ENCODE data around the gene MYOM1.

The MYOM1 gene

DNA sequence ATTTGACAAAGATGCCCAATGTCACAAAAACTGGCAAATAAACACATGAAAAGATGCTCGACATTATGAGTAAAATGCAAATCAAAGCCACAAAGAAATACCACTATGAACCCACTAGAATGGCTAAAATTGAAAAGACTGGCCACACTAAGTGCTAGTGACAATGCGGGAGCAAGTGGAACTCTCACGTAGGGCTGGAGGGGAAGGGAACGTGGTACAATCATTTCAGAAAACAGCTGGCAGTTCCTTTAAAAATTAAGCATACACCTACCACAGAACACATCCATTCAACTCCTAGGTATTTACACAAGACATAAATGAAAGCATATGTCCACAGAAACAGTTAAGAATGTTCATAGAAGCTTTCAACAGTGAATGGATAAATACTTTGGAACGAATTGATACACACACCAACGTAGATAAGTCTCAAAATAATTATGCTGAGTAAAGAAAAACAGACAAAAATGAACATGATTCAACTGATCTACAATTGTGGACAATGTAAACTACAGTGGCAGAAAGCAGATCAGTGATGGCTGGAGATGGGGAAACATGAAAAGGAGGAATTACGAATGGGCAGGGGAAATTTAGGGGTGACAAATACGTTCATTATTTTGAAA lies 71.7 kb downstream of the MYOM1 start:
- no peak for DNase-seq

- no peak for DNase-seq
These were observed 78.7 kb downstream of the MYOM1 start for GRCh38 chr18:3140986-3141639.

DNA sequence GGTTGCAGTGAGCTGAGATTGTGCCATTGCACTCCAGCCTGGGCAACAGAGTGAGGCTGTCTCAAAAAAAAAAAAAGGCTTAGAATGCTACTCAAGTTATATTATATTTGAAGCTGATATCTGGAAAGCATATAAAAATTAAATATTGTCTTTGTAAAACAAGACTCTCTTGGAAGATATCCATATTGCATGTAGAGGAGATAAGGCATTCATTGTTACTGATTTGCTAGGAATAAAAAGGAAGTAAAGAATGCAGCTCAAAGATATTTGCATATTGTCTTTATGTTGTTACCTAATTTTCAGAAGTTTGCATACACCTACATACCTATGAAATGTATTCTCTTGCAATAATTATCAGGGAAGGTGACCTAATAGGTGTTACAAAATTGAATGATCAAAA lies 79.4 kb downstream of the MYOM1 start:
- no peak for DNase-seq

DNA sequence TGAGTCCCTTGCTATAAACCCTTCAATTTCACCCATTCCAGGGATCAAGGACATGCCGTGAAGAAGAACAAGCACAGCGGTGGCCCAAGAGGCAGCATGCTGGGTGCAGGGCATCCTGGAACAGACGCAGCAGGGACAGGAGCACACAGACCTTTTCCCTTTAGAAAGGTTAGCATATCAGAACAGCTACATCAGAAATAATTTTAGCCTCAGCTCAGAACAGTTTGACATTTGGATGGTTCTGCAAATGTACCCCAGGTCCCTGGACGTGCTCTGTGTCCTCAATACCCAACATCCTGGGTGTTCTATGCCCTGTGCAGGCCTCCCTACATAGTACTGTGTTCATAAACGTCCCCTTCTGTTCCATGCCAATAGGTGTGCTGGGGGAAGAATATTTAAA lies 80.4 kb downstream of the MYOM1 start:
- no peak for DNase-seq

DNA sequence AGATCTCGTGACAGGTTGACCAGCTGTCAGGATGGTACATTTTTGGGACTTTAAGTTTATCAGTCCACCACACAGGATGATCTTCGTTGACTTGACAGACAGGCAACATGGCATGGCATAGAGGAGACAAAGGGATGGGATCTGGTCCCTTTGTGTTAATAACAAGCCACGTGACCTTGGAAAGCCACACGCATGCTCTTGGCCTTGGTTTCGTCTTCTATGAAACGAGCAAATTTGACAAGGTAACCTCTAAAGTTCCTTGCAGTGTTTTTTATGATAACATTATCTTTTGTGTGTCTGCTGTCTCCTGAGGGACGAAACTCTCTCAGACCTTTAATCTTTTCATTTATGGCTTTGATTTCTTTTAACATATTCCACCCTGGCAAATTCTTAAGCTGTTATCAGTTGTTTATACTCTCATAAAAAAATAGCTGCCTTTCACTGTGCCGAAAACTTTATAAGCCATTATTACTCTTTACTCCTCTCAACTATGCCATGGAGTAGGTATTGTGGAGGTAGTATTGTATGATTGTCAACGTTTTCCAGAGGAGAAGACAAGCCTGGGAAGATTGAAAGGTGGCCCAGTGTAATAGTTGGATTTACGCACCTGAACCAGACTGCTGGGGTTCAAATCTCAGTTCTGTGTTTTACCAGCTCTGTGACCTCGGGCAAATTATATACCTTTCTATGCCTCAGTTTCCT lies 81.3 kb downstream of the MYOM1 start:
- no peak for DNase-seq

DNA sequence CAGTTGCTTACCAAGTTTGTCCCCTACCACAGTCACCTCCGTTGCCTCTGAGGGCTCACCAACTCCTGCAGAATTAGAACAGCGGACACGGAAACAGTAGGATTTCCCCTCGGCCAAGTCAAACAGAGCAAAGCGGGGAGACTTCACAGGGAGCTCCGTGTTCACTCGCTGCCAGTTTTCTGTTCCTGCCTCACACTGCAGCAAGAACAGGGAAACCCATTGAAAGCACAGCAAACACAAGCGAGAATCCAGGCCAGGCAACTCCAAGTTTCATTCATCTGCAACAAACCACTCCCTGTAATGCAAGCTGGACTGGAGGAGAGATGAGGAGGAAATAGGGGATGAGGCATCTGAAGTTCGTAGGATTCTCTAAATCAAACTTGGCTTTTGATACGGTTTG lies 84.2 kb downstream of the MYOM1 start:
- DNase-seq: no peak

DNA sequence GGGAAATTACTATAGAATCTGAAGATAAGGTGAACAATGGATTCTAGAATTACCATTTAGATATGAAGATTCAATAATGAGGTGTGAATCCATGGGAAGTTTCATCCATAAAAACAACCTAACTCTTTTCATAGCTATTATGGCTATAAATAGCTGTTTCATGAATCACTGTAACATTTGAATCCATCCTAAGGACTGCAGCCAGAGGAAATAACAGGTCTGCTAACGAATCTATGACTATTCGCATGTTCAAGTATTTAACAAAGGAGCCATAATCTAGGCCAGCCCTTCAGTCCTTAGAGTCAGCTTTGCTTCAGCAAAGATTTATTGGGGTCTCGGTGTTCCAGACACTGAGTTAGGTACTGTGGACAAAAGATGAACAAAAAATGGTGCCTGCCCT lies 87.1 kb downstream of the MYOM1 start:
- DNase-seq: no peak

DNA sequence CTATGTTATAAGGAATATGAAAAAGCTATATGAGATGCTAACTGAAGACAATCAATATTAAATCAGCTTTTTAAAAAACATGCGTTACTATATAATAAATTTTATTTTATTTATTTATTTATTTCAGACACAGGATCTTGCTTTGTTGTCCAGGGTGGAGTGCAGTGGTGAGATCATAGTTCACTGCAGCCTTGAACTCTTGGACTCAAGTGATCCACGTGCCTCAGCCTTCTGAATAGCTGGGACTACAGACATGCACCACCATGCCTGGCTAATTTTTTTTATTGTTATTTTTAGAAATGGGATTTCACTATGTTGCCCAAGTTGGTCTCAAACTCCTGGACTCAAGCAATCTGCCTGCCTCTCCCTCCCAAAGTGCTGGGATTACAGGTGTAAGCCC lies 89.4 kb downstream of the MYOM1 start:
- no peak for DNase-seq

DNA sequence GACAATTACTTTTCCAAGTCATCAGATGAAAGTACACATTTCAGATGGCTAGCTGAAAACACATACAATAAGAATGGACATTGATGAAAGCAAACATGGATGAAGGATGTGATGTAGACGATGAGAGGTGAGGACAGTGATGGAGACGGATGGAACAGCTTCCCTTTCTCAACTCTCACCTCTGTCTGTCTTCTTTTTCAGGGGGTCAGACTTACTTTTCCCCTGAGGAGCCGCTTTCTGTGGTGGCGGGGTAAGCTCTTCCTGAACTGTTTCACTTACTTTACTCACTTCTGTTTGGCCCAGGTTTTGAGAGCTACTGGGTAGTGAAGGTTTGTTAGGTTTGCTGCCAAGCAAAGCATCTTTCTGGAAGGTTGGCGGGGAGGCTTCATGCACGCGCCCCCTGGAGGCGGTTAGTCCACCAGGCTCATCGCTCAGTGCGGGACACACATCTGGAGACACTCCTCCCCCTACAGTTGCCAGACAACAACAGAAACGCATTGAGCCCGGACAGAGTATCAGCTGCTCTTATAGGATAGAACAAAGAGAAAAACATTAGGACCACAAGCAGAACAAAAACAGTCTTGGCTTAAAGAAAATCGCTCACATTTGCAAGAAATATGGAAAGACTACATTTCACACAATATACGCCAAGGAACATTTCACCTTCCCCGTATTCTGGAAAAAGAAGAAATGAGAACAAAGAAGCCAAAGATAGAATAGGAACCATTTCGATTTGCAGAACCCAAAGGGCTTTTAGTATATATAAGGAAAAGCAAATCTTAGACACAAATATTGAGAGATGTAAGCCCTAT lies 90.5 kb downstream of the MYOM1 start:
- DNase-seq: peak; percentile 82

GRCh38 chr18:3126457-3127097 lies 93.2 kb downstream of the MYOM1 start:
- DNase-seq: no peak

DNA sequence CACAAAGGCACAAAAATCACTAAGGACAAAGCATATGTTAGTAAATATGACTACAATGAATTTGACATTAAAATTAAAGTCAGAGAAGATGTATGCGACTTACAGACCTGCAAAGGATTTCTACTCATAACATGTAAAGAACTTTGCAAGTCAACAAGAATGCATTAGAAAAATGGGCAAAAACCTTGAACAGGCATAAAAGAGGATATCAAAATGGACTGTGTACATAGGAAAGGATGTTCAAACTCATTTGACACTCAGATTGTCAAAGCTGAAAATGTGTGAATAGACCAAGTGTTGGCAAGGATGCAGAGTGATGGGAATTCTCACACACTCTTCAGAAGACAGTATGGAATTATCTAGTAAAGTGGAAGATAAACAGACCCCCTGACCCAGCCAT lies 94.9 kb downstream of the MYOM1 start:
- no peak for DNase-seq

GRCh38 chr18:3122851-3123250 lies 96.9 kb downstream of the MYOM1 start:
- DNase-seq: no peak

DNA sequence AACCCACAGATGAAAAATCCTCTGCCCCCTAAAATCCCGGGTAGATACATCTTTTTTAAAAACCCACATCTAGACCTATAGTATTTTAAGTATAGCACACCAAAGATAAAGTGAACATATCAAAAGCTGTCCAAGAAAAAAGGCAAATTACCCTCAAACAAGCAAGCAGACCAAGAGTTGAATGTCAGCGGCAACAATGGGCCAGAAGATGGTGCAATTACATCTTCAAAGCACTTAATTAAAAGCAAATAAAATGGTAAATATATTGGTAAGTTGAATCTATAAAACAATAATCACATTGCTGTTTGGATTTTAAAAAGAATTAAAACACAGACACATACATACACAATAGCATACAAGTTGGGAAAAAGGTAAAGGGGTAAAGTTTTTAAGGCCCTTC lies 98.5 kb downstream of the MYOM1 start:
- no peak for DNase-seq

GRCh38 chr18:3120356-3120755 lies 99.4 kb downstream of the MYOM1 start:
- no peak for DNase-seq

DNA sequence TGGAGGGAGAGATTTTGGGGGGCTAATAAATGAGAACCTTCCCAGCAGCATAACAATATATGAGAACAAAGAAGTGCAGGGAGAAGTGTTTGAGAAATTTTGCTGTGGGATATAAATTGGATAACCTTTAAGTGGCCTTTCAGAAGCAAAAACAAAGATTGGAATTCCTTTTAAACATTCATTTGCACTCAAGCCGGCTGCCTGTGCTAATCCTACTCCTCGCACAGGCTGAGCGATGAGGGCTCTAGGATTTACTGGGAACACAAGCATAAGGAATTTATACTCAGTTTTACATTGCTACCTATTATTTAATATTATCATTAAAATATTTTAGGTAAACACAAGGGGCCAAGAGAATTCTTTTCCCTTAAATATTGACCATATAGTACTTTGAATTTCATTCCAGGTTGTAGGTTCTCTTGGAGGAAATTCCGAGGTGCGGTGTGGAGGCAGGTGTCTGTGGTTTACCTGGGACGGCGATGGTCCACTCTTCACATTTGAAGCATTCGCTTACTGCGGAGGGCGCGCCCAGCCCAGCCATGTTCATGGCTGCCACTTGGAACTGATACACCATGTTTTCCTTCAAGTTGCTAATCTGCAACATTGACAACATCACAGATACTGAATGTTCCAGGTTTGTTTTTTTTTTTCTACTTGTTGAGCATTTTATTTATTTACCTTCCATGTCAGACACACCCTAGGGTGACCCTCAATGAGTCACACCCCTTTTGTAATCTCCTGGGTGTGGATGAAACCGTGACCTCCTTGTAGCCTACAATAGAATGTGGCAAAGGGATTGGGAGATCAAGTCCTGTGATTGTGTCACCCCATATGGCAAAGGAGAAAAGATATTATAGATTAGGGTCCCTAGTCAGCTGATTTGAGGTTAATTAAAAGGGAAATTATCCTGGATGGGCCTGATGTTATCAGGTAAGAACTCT lies 100.1 kb downstream of the MYOM1 start:
- no peak for DNase-seq

DNA sequence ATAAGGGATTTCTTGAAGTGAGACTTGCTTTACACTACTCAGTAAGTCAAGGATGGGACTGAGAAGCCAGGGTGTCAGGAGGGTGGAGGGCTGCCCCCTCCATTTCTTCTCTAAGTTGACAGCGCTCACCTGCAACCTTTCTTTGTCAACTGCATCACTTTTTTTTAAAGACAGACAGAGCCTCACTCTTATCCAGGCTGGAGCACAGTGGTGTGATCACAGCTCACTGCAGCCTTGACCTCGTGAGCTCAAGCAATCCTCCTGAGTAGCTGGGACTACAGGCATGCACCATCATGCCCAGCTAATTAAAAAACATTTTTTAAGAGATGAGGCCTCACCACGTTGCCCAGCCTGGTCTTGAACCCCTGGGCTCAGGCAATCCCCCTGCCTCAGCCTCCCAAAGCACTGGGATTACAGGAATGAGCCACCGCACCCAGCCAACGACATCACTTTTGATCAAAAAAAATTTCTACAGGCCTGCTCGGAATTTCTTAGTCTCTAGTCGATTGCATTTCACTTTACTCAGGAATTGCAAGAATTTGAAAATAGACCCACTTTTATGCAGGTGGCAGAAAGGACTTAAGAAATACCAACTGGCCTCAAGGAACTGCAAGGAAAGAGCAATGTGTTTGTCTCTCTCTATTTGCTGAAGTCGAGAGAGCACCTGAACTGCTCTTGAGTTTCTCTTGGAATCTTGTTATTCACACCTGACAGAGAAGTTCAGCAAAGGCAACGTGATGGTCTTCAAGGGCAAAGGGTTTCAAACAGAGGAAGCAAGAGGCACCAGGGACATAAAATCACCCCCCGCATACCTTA lies 101.4 kb downstream of the MYOM1 start:
- DNase-seq: no peak

DNA sequence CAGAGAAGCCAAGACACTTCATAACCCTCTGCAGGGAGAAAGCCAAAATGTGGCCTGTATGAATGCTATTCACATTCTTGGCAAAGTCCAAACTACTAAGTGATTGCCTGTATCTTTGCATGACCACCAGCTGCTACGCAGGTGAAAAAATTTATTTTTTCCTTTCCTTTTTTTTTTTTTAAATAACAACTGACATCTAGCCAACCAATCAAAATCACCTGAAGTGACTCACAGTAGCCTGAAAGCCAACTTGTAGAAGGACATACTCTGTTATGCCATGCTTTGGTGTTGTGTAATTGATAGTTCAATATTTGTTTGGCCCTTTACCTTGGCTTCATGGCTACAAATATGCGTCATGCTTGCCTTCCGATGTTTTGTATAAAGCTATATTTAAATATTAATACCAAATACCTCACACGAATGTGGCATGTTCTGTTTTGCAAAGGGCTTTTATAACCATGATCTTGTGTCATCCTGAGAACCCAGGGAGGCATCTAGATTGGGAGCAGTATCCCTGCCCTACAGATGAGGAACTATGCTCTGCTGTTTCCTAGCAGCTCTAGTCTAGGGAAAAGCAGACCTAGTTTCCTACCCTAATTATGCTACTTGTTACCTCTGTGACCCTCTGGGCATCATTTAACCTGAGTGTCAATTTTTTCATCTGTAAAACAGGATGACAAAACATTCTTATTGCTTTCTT lies 102.1 kb downstream of the MYOM1 start:
- DNase-seq: no peak

DNA sequence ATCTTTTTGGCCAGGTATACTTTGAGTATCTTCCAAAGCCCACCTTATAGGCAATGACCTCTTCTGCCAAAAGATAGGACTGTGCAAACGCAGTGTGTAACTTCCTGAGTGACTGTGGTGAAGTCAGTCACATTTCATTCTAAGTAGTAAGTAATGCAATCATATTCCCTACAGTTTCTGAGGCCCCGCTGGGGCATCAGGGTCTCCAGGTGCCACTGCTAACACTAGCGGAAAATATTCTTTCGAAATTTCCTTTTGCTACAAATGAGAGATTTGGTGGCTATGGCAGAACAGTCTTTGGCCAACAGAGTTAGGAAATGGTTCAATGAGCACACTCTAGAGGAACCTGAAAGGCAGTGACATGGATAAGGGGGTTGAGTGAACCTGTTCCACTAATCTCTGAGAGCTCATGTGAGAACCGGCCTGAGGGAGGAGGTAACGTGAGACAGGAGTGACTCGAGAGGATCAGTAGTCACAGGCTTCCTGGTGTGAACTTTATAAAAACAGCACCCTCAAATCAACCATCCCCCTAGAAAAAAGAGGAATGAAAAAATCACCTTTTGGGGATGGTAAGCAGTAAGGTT lies 104.2 kb downstream of the MYOM1 start:
- DNase-seq: no peak

DNA sequence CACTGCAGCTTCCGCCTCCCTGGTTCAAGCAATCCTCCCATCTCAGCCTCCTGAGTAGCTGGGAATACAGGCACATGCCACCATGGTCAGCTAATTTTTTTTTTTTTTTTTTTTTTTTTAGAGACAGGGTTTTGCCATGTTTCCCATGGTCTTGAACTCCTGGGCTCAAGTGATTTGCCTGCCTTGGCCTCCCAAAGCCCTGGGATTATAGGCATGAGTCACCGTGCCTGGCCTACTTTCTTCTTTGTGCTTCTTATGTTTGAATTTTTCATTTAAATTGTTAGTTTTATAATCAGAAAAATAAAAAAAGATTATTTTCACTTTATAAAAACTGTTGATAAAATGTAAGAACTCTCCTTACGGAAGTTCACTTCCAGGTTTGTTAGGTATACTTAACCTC lies 105.3 kb downstream of the MYOM1 start:
- DNase-seq: no peak

- no peak for DNase-seq
These were observed 105.7 kb downstream of the MYOM1 start for GRCh38 chr18:3114026-3114425.

Data from stimulated activated CD4-positive, alpha-beta T cell treated with anti-CD3 and anti-CD28 coated beads, Interleukin-1b, Interleukin-23, amount 100 ng/mL, for 48 hours (primary cell).